Osteocyte (in vitro differentiated cells): ENCODE measurements around the gene CYB561D2. TPM values are rescaled to one million over a fixed set of nuclear protein-coding genes. Genes with fewer than 3 reads are reported as not detected.

Experiments
- DNase-seq: peaks from one replicate; pipeline ENCODE4 v3.0.0; 2021; ENCODE audit warnings: mixed read lengths; ENCODE audit not compliant: unreplicated experiment; ENCODE audit errors: extremely low spot score
- H3K27ac Mint-ChIP-seq: one replicate; pipeline ENCODE4 v1.8.0; 2021; ENCODE audit warnings: mild to moderate bottlenecking, mixed read lengths; ENCODE audit not compliant: unreplicated experiment
- H3K27me3 Mint-ChIP-seq: one replicate; pipeline ENCODE4 v1.8.0; 2021; ENCODE audit warnings: mixed read lengths; ENCODE audit not compliant: unreplicated experiment
- H3K36me3 Mint-ChIP-seq: one replicate; pipeline ENCODE4 v1.8.0; 2021; ENCODE audit warnings: mixed read lengths; ENCODE audit not compliant: unreplicated experiment
- H3K4me1 Mint-ChIP-seq: one replicate; pipeline ENCODE4 v1.8.0; 2021; ENCODE audit warnings: mixed read lengths; ENCODE audit not compliant: unreplicated experiment
- H3K4me3 Mint-ChIP-seq: one replicate; pipeline ENCODE4 v1.8.0; 2021; ENCODE audit warnings: mild to moderate bottlenecking, moderate library complexity, mixed read lengths; ENCODE audit not compliant: unreplicated experiment
- H3K9me3 Mint-ChIP-seq: one replicate; pipeline ENCODE4 v1.8.0; 2021; ENCODE audit warnings: mixed read lengths; ENCODE audit not compliant: unreplicated experiment
- total RNA-seq: library from RNA; stranded (reverse); gene quantifications from 2 replicates; pipeline ENCODE4 v1.2.1, GENCODE V29; 2021
- TF ChIP-seq, protein P1 (sequence below): fragments of 200-600 bp; sonication (generic); IDR thresholded peaks from 2 replicates; pipeline ENCODE4 v1.5.0; 2021; ENCODE audit warnings: antibody characterized with exemption, mild to moderate bottlenecking, moderate library complexity

Gene CYB561D2
- total RNA-seq, 1 donor from 2014 or later = 17.2 TPM

DNA sequence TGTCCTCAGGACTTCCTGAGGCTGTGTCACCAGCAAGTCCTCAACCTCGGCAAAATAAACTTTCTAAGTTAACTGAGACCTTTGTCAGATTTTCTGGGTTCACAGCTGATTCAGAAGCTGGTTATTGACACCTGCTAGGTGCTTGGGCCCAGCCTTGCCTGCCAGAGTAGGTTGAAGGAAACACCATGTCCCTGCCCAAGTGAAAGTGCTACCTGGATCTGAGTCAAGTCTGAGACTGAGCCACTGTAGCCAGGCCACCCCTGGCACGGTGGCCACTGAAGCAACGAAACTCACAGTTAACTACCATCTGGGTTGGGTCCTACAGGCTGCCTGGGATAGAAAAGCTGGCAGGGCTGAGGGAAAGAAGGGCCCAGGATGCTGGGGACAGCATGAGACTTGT lies 36.3 kb upstream of the CYB561D2 start:
- TF ChIP-seq, protein P1, sequence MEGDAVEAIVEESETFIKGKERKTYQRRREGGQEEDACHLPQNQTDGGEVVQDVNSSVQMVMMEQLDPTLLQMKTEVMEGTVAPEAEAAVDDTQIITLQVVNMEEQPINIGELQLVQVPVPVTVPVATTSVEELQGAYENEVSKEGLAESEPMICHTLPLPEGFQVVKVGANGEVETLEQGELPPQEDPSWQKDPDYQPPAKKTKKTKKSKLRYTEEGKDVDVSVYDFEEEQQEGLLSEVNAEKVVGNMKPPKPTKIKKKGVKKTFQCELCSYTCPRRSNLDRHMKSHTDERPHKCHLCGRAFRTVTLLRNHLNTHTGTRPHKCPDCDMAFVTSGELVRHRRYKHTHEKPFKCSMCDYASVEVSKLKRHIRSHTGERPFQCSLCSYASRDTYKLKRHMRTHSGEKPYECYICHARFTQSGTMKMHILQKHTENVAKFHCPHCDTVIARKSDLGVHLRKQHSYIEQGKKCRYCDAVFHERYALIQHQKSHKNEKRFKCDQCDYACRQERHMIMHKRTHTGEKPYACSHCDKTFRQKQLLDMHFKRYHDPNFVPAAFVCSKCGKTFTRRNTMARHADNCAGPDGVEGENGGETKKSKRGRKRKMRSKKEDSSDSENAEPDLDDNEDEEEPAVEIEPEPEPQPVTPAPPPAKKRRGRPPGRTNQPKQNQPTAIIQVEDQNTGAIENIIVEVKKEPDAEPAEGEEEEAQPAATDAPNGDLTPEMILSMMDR = no peak
- H3K9me3 Mint-ChIP-seq = no peaks in the 10 kb centered on the region
- peaks cover 7% of the 10 kb centered on the region for H3K36me3 Mint-ChIP-seq
- H3K27me3 Mint-ChIP-seq = no peaks in the 10 kb centered on the region
- no peak overlapping the region for H3K4me3 Mint-ChIP-seq
- no peak overlapping the region for H3K27ac Mint-ChIP-seq
- peaks cover 10% of the 10 kb centered on the region for H3K4me1 Mint-ChIP-seq
- no peak for DNase-seq

GRCh38 chr3:50314816-50315215 lies 35.8 kb upstream of the CYB561D2 start:
- Mint-ChIP-seq H3K4me3 (no peak overlapping the region), H3K9me3 (no peaks in the 10 kb centered on the region), H3K27me3 (no peaks in the 10 kb centered on the region), H3K4me1 (peaks cover 15% of the 10 kb centered on the region), H3K36me3 (peaks cover 7% of the 10 kb centered on the region), H3K27ac (no peak overlapping the region)
- no peak for DNase-seq
- TF ChIP-seq, protein P1 = no peak

DNA sequence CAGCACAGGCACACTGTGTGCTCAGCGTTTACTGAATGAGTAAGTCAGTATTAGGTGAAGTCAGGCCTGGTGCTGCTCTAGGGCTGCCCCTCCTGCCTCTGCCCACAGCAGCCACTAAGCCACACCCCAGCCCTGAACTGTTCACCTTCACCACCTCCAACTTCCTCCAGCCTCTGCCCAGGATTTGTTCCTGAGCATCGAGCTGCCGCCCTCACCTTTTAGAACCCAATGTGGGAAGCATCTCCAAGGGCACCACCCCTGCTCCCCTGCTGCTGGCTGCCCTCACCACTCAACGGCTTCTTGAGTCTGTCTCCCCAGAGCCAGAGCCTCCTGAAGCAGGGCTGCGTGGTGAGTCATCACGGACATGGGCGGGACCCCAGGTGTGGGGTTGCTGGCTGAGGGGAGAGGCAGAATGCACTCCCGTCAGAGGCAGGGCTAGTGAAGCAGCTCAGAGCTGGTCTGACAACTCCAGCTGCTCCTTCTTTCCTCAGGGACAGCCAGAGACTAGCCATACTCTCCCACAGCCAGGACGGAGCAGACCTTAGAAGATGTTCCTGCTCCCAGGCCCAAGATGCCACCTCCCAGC lies 33.9 kb upstream of the CYB561D2 start:
- Mint-ChIP-seq H3K9me3 (no peaks in the 10 kb centered on the region), H3K4me1 (peaks cover 23% of the 10 kb centered on the region), H3K27me3 (no peaks in the 10 kb centered on the region), H3K36me3 (peaks cover 7% of the 10 kb centered on the region), H3K27ac (peak overlapping the region; percentile 34), H3K4me3 (no peak overlapping the region)
- TF ChIP-seq, protein P1 = no peak
- DNase-seq = no peak

- DNase-seq = no peak
- TF ChIP-seq, protein P1 = no peak
- H3K36me3 Mint-ChIP-seq = peaks cover 7% of the 10 kb centered on the region
- H3K27me3 Mint-ChIP-seq = no peaks in the 10 kb centered on the region
- peaks cover 26% of the 10 kb centered on the region for H3K4me1 Mint-ChIP-seq
- H3K27ac Mint-ChIP-seq = no peak overlapping the region
- H3K4me3 Mint-ChIP-seq = no peak overlapping the region
- no peaks in the 10 kb centered on the region for H3K9me3 Mint-ChIP-seq
Measured at GRCh38 chr3:50317300-50317699, 33.4 kb upstream of the CYB561D2 start.

GRCh38 chr3:50318163-50318562 lies 32.5 kb upstream of the CYB561D2 start:
- Mint-ChIP-seq H3K36me3 (peaks cover 7% of the 10 kb centered on the region), H3K27me3 (no peaks in the 10 kb centered on the region), H3K4me1 (peaks cover 28% of the 10 kb centered on the region), H3K27ac (no peak overlapping the region), H3K9me3 (no peaks in the 10 kb centered on the region), H3K4me3 (no peak overlapping the region)
- TF ChIP-seq, protein P1 = no peak
- DNase-seq = no peak
